H9 (cell line): ENCODE data around the gene RELCH. TPM values are rescaled to one million over a fixed set of nuclear protein-coding genes. Genes with fewer than 3 reads are reported as not detected.

Source experiments
- DNase-seq: peaks from one replicate; pipeline ENCODE4 v3.0.0-alpha.2; 2017
- H2AFZ ChIP-seq: one replicate; pipeline ENCODE4 v1.6.1; 2013; ENCODE audit warnings: mild to moderate bottlenecking, low read length, control low read depth, moderate library complexity
- H2AK5ac ChIP-seq: 2 replicates; pipeline ENCODE4 v1.6.1; 2013; ENCODE audit warnings: low read length, control low read depth, mixed read lengths; ENCODE audit not compliant: insufficient read length
- H2BK120ac ChIP-seq: one replicate; pipeline ENCODE4 v1.6.1; 2013; ENCODE audit warnings: low read depth, mild to moderate bottlenecking, low read length, control low read depth, inconsistent platforms; ENCODE audit not compliant: poor library complexity, severe bottlenecking
- H2BK12ac ChIP-seq: 2 replicates; pipeline ENCODE4 v1.6.1; 2013; ENCODE audit warnings: low read length, control low read depth, mixed read lengths, low read depth; ENCODE audit not compliant: insufficient read length
- H2BK15ac ChIP-seq: 2 replicates; pipeline ENCODE4 v1.6.1; 2013; ENCODE audit warnings: low read depth, low read length, control low read depth
- H2BK20ac ChIP-seq: one replicate; pipeline ENCODE4 v1.6.1; 2013; ENCODE audit warnings: low read depth, mild to moderate bottlenecking, low read length, control low read depth, inconsistent platforms; ENCODE audit not compliant: poor library complexity, severe bottlenecking
- H2BK5ac ChIP-seq: 2 replicates; pipeline ENCODE4 v1.6.1; 2013; ENCODE audit warnings: low read length, control low read depth, mixed read lengths; ENCODE audit not compliant: insufficient read length
- H3K14ac ChIP-seq: 2 replicates; pipeline ENCODE4 v1.6.1; 2013; ENCODE audit warnings: low read length, control low read depth; ENCODE audit not compliant: insufficient read depth
- H3K18ac ChIP-seq: 2 replicates; pipeline ENCODE4 v1.6.1; 2013; ENCODE audit warnings: low read depth, mild to moderate bottlenecking, mixed read lengths, low read length, control low read depth; ENCODE audit not compliant: insufficient read length
- H3K23ac ChIP-seq: 2 replicates; pipeline ENCODE4 v1.6.1; 2013; ENCODE audit warnings: low read length, control low read depth, mixed read lengths, low read depth; ENCODE audit not compliant: insufficient read length
- H3K23me2 ChIP-seq: 2 replicates; pipeline ENCODE4 v1.6.1; 2013; ENCODE audit warnings: low read depth, mild to moderate bottlenecking, mixed read lengths, low read length, control low read depth; ENCODE audit not compliant: insufficient read length, poor library complexity, severe bottlenecking
- H3K27ac ChIP-seq: 2 replicates; pipeline ENCODE4 v1.5.1; 2013; ENCODE audit warnings: low read length, control low read depth, mixed read lengths, low read depth; ENCODE audit not compliant: insufficient read length
- H3K27me3 ChIP-seq: 2 replicates; pipeline ENCODE4 v1.6.1; 2013; ENCODE audit warnings: low read length, control low read depth, inconsistent platforms; ENCODE audit not compliant: insufficient read depth
- H3K4ac ChIP-seq: 2 replicates; pipeline ENCODE4 v1.6.1; 2013; ENCODE audit warnings: low read depth, mild to moderate bottlenecking, control low read depth, inconsistent platforms, low read length, moderate library complexity
- H3K4me1 ChIP-seq: 2 replicates; pipeline ENCODE4 v1.6.1; 2013; ENCODE audit warnings: low read length, control low read depth, inconsistent platforms; ENCODE audit not compliant: insufficient read depth
- H3K4me2 ChIP-seq: 2 replicates; pipeline ENCODE4 v1.6.1; 2013; ENCODE audit warnings: low read length, control low read depth, mixed read lengths; ENCODE audit not compliant: insufficient read length, insufficient read depth
- H3K56ac ChIP-seq: 2 replicates; pipeline ENCODE4 v1.6.1; 2013; ENCODE audit warnings: low read depth, mild to moderate bottlenecking, mixed read lengths, low read length, control low read depth; ENCODE audit not compliant: insufficient read length
- H3K79me1 ChIP-seq: 2 replicates; pipeline ENCODE4 v1.6.1; 2013; ENCODE audit warnings: low read depth, mild to moderate bottlenecking, moderate library complexity, low read length, control low read depth, inconsistent platforms; ENCODE audit not compliant: insufficient read depth, poor library complexity, severe bottlenecking
- H3K79me2 ChIP-seq: 2 replicates; pipeline ENCODE4 v1.6.1; 2013; ENCODE audit warnings: low read length, control low read depth, inconsistent platforms; ENCODE audit not compliant: insufficient read depth
- H3K9ac ChIP-seq: 2 replicates; pipeline ENCODE4 v1.6.1; 2013; ENCODE audit warnings: low read length, control low read depth, mixed read lengths; ENCODE audit not compliant: insufficient read length; ENCODE audit errors: extremely low read depth
- H3K9me3 ChIP-seq: one replicate; pipeline ENCODE4 v1.6.1; 2013; ENCODE audit warnings: low read depth, low read length, inconsistent platforms; ENCODE audit not compliant: control insufficient read depth
- H3T11ph ChIP-seq: one replicate; pipeline ENCODE4 v1.6.1; 2013; ENCODE audit warnings: mild to moderate bottlenecking, low read length, control low read depth, inconsistent platforms
- H4K20me1 ChIP-seq: one replicate; pipeline ENCODE4 v1.6.1; 2013; ENCODE audit not compliant: control insufficient read depth, insufficient read length, insufficient read depth
- H4K5ac ChIP-seq: 2 replicates; pipeline ENCODE4 v1.6.1; 2013; ENCODE audit warnings: low read depth, mild to moderate bottlenecking, mixed read lengths, low read length, control low read depth; ENCODE audit not compliant: insufficient read length
- H4K8ac ChIP-seq: replicated peaks from 2 replicates; pipeline ENCODE4 v1.6.1; 2013; ENCODE audit warnings: low read length, control low read depth, mixed read lengths, low read depth; ENCODE audit not compliant: insufficient read length
- H4K91ac ChIP-seq: 2 replicates; pipeline ENCODE4 v1.6.1; 2013; ENCODE audit warnings: low read depth, mild to moderate bottlenecking, moderate library complexity, mixed read lengths, low read length, control low read depth; ENCODE audit not compliant: insufficient read length
- H3K27ac Mint-ChIP-seq, 3 experiments: 2 replicates in 2 of 3; 3 replicates in 1 of 3; pipeline ENCODE4 v1.8.0; 2020 to 2021; ENCODE audit warnings: mixed read lengths in 3 of 3, mild to moderate bottlenecking in 1 of 3, moderate library complexity in 1 of 3
- H3K27me3 Mint-ChIP-seq: 2 replicates; pipeline ENCODE4 v1.8.0; 2021; ENCODE audit warnings: low read depth, mild to moderate bottlenecking, moderate library complexity, mixed read lengths
- H3K36me3 Mint-ChIP-seq, 3 experiments: 2 replicates in 2 of 3; 3 replicates in 1 of 3; pipeline ENCODE4 v1.8.0; 2020 to 2021; ENCODE audit warnings: low read depth in 3 of 3, mixed read lengths in 3 of 3; ENCODE audit not compliant: insufficient read depth in 1 of 3
- H3K4me1 Mint-ChIP-seq, 2 experiments: 2 replicates each; pipeline ENCODE4 v1.8.0; 2020; ENCODE audit warnings: mixed read lengths in 2 of 2
- H3K4me3 Mint-ChIP-seq, 2 experiments: 2 replicates in 1 of 2; 3 replicates in 1 of 2; pipeline ENCODE4 v1.8.0; 2020 to 2021; ENCODE audit warnings: mild to moderate bottlenecking in 2 of 2, mixed read lengths in 2 of 2, moderate library complexity in 1 of 2
- H3K9me3 Mint-ChIP-seq, 2 experiments: 2 replicates in 1 of 2; 3 replicates in 1 of 2; pipeline ENCODE4 v1.8.0; 2020; ENCODE audit warnings: mild to moderate bottlenecking in 2 of 2, mixed read lengths in 2 of 2, moderate library complexity in 1 of 2
- CTCF ChIP-seq: fragments of 200-600 bp; sonication (generic); conservative IDR thresholded peaks from 3 replicates; pipeline ENCODE4 v1.8.0; 2021; ENCODE audit warnings: antibody characterized with exemption, mild to moderate bottlenecking
- WGBS: extraction: QIAGEN DNeasy Blood & Tissue Kit; methylation state at CpG from one replicate; pipeline ENCODE4 v1.1.7; 2013; ENCODE audit warnings: missing lambda C conversion rate, low lambda C conversion rate, mixed read lengths; ENCODE audit not compliant: insufficient read length; ENCODE audit errors: extremely low coverage; 5-methylcytosine and 5-hydroxymethylcytosine counted together
- total RNA-seq: library from RNA; stranded (reverse); gene quantifications from 2 replicates; pipeline ENCODE4 v1.2.1, GENCODE V29; 2021

The RELCH gene
- total RNA-seq, 1 experiment from 2014 or later, result 32.3 TPM

DNA sequence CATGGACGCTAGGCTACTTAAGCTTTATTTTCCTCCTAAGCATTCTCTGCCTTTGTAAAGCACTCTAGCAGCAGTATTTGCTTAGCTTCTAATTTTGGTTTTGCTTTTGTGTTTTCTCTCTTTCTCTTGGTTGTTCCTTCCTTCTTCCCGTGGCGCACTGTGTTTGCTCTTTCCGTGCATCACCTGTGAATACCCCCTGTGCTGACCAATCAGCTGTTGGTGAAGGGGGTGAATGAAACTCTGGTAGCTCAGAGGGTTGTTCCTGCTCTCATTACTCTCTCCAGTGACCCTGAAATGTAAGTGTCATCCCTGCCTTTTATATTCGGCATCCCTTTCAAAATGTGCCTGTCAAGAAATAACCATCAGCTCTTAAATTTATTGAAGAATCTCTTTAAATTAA is 92.5 kb downstream of the RELCH start:
- H2BK12ac ChIP-seq, result no peak overlapping the region
- no peak overlapping the region for H3K4me2 ChIP-seq
- H3K79me2 ChIP-seq, result no peaks in the 10 kb centered on the region
- DNase-seq, result no peak
- no peak overlapping the region for H2BK5ac ChIP-seq
- H3K23me2 ChIP-seq, result no peaks in the 10 kb centered on the region
- no peak overlapping the region for H3K56ac ChIP-seq
- Mint-ChIP-seq H3K9me3 (no peaks in the 10 kb centered on the region), H3K36me3 (peaks cover 1 to 17% (median 12%) of the 10 kb centered on the region in 3 experiments; a peak in 5 of 7 replicates), H3K4me1 (peaks cover 3 to 9% of the 10 kb centered on the region in 2 experiments; a peak in 3 of 4 replicates), H3K27me3 (no peaks in the 10 kb centered on the region), H3K4me3 (no peak overlapping the region), H3K27ac (peak overlapping the region in 2 of 3 experiments; percentile 36 to 61; a peak in 2 of 7 replicates)
- no peak overlapping the region for H3K23ac ChIP-seq
- H3K9ac ChIP-seq, result no peak overlapping the region
- no peak for TF ChIP-seq CTCF
- no peak overlapping the region for H3K14ac ChIP-seq
- no peak overlapping the region for H4K5ac ChIP-seq
- H3T11ph ChIP-seq, result no peak overlapping the region
- no peak overlapping the region for H2BK15ac ChIP-seq
- H2BK120ac ChIP-seq, result no peak overlapping the region
- WGBS, result no CpG with 5 or more reads among the region's 5 CpGs
- H3K4ac ChIP-seq, result no peak overlapping the region
- no peak overlapping the region for H2BK20ac ChIP-seq
- no peak overlapping the region for H4K8ac ChIP-seq
- no peak overlapping the region for H3K27ac ChIP-seq
- H3K18ac ChIP-seq, result no peak overlapping the region
- H3K27me3 ChIP-seq, result no peaks in the 10 kb centered on the region
- no peak overlapping the region for H2AK5ac ChIP-seq
- H4K20me1 ChIP-seq, result no peaks in the 10 kb centered on the region
- no peaks in the 10 kb centered on the region for H3K4me1 ChIP-seq
- H4K91ac ChIP-seq, result no peak overlapping the region
- no peak overlapping the region for H2AFZ ChIP-seq
- H3K79me1 ChIP-seq, result no peaks in the 10 kb centered on the region
- H3K9me3 ChIP-seq, result no peaks in the 10 kb centered on the region
